ENCODE data around the gene INPP5D. TPM values are rescaled to one million over a fixed set of nuclear protein-coding genes. Genes with fewer than 3 reads are reported as not detected.

The INPP5D gene
- total and polyA plus RNA-seq, 2 of the 13 experiments (the other 11 are each of a cell fraction or from before 2014, with no cell fraction given), result 16.7 to 18.0 TPM

DNA sequence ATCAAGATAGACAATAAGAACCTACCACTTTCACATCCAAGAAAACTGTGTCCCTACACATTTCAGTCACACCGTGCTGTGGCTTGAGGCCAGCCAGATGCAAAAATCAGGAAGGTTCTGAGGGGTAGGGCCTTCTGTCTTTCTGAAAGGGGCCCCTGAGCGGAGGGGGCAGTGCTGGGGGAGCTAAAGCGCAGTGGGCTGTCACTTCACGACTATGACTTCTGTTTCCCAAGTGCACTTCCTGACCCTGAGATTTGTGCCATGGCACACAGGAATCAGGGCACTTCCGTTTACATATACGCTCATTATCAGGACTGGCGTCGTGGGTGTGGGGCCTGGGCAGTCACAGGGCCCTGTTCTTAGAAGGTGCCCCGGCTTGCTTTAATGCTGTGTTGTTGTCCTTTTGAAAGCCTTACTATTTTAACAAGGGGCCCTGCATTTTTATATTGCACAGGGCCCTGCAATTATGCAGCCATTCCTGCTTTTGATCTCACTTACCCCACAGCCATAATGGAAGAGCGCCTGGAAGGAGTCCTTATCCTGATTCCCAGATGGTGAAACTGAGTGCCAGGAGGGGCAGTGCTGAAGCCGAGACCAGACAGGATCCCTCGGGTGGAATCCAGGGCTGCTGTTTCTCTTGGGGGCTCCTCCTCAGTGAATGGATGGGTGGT lies 47.7 kb upstream of the INPP5D start (continued):
- TF ChIP-seq PBX3 (CRISPR knock-in tag; IDR thresholded peaks at IDR 0.05; ENCODE audit: borderline replicate concordance), result 0 out of 2 replicates have a peak, but pooled peaks have one; percentile 35
- TF ChIP-seq, protein P1, sequence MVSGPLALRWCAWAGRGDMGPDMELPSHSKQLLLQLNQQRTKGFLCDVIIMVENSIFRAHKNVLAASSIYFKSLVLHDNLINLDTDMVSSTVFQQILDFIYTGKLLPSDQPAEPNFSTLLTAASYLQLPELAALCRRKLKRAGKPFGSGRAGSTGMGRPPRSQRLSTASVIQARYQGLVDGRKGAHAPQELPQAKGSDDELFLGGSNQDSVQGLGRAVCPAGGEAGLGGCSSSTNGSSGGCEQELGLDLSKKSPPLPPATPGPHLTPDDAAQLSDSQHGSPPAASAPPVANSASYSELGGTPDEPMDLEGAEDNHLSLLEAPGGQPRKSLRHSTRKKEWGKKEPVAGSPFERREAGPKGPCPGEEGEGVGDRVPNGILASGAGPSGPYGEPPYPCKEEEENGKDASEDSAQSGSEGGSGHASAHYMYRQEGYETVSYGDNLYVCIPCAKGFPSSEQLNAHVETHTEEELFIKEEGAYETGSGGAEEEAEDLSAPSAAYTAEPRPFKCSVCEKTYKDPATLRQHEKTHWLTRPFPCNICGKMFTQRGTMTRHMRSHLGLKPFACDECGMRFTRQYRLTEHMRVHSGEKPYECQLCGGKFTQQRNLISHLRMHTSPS (CRISPR knock-in tag; IDR thresholded peaks at IDR 0.05; ENCODE audit: low read depth), result peak; percentile 92
- no peak; the same call in 1 of the 2 replicates for TF ChIP-seq NR2F6 (IDR thresholded peaks at IDR 0.05)
- peak; percentile 24; the same call in 1 of the 2 replicates for TF ChIP-seq NR2F6 (CRISPR knock-in tag; IDR thresholded peaks at IDR 0.05)
- no peak for TF ChIP-seq CREB1 (IDR thresholded peaks at IDR 0.05)
- TF ChIP-seq CREB1 (CRISPR knock-in tag; IDR thresholded peaks at IDR 0.05), result no peak
- TF ChIP-seq RARA (CRISPR knock-in tag; IDR thresholded peaks at IDR 0.05), result peak; percentile 66
- TF ChIP-seq DPF2 (CRISPR knock-in tag; IDR thresholded peaks at IDR 0.05; ENCODE audit: borderline replicate concordance, low read depth), result no peak
- no peak; the same call in 1 of the 2 replicates for TF ChIP-seq ZNF598 (CRISPR knock-in tag; IDR thresholded peaks at IDR 0.05; ENCODE audit: borderline replicate concordance)
- peak; percentile 84; the same call in 1 of the 2 replicates for TF ChIP-seq THAP7 (CRISPR knock-in tag; IDR thresholded peaks at IDR 0.05)
- 0 out of 2 replicates have a peak, but pooled peaks have one; percentile 7 for TF ChIP-seq TGIF2 (CRISPR knock-in tag; IDR thresholded peaks at IDR 0.05)
- TF ChIP-seq RXRB (CRISPR knock-in tag; IDR thresholded peaks at IDR 0.05; ENCODE audit: borderline replicate concordance), result peak; percentile 46; the same call in 1 of the 2 replicates
- no peak for TF ChIP-seq MYNN (CRISPR knock-in tag; IDR thresholded peaks at IDR 0.05; ENCODE audit: low read depth)
- TF ChIP-seq ZNF839 (CRISPR knock-in tag; IDR thresholded peaks at IDR 0.05; ENCODE audit: borderline replicate concordance), result no peak
- no peak for TF ChIP-seq SAFB2 (CRISPR knock-in tag; IDR thresholded peaks at IDR 0.05; ENCODE audit: borderline replicate concordance, low read depth)
- no peak for TF ChIP-seq RCOR2 (CRISPR knock-in tag; IDR thresholded peaks at IDR 0.05)
- no peak for TF ChIP-seq PHF5A (CRISPR knock-in tag; IDR thresholded peaks at IDR 0.05; ENCODE audit: low read depth, unreplicated experiment)
- peak; percentile 73; the same call in 1 of the 2 replicates for TF ChIP-seq ZNF558 (CRISPR knock-in tag; IDR thresholded peaks at IDR 0.05; ENCODE audit: borderline replicate concordance)
- TF ChIP-seq IKZF1 (IDR thresholded peaks at IDR 0.05), result no peak
- peak; percentile 38; the same call in 1 of the 2 replicates for TF ChIP-seq EEA1 (CRISPR knock-in tag; IDR thresholded peaks at IDR 0.05; ENCODE audit: borderline replicate concordance)
- TF ChIP-seq CSRNP2 (CRISPR knock-in tag; conservative IDR thresholded peaks at IDR 0.05; ENCODE audit: low read depth), result no peak
- TF ChIP-seq ZFX (CRISPR knock-in tag; IDR thresholded peaks at IDR 0.05; ENCODE audit: low read depth), result 0 out of 2 replicates have a peak, but pooled peaks have one; percentile 27
- TF ChIP-seq ONECUT2 (CRISPR knock-in tag; IDR thresholded peaks at IDR 0.05), result peak; percentile 24; the same call in 1 of the 2 replicates
- TF ChIP-seq JUN (CRISPR knock-in tag; IDR thresholded peaks at IDR 0.05), result no peak
- no peak for TF ChIP-seq NRL (CRISPR knock-in tag; IDR thresholded peaks at IDR 0.05; ENCODE audit: borderline replicate concordance)
- 0 out of 2 replicates have a peak, but pooled peaks have one; percentile 36 for TF ChIP-seq SSRP1 (CRISPR knock-in tag; IDR thresholded peaks at IDR 0.05)
- no peak for TF ChIP-seq REXO4 (CRISPR knock-in tag; IDR thresholded peaks at IDR 0.05; ENCODE audit: borderline replicate concordance)
